Cardiac muscle cell (in vitro differentiated cells and primary cell): ENCODE measurements around the gene CASP8. TPM values are rescaled to one million over a fixed set of nuclear protein-coding genes. Genes with fewer than 3 reads are reported as not detected.

Source experiments
- DNase-seq, 2 donors: peaks; one replicate each; pipeline versions ENCODE4 v3.0.0 to v3.0.0-alpha.2; 2010 to 2017; ENCODE audit warnings: low read depth in 1 of 2, low spot score in 1 of 2
- H3K27ac ChIP-seq: fragments of 200-600 bp; sonication (generic); 2 replicates; pipeline ENCODE4 v1.5.1; 2016
- H3K27me3 ChIP-seq: fragments of 200-600 bp; sonication (generic); 2 replicates; pipeline ENCODE4 v1.6.0; 2016; ENCODE audit warnings: control low read depth
- H3K36me3 ChIP-seq: fragments of 200-600 bp; sonication (generic); 2 replicates; pipeline ENCODE4 v1.5.1; 2016; ENCODE audit warnings: control low read depth
- H3K4me1 ChIP-seq: fragments of 200-600 bp; sonication (generic); 2 replicates; pipeline ENCODE4 v1.8.1; 2017; ENCODE audit warnings: low read depth, mild to moderate bottlenecking, mixed run types
- H3K4me3 ChIP-seq: fragments of 200-600 bp; sonication (generic); 2 replicates; pipeline ENCODE4 v1.5.1; 2016; ENCODE audit warnings: mild to moderate bottlenecking
- H3K9me3 ChIP-seq: fragments of 200-600 bp; sonication (generic); 2 replicates; pipeline ENCODE4 v1.5.1; 2017; ENCODE audit warnings: low read depth, mild to moderate bottlenecking, control low read depth
- polyA plus RNA-seq: library from polyadenylated mRNA; unstranded; fragments of >200 nt; fragmentation: Nextera tagmentation; extraction: Ambion mirVana; gene quantifications from 2 replicates; pipeline ENCODE4 v1.2.1, GENCODE V29; 2016
- total RNA-seq: library from RNA; depleted of rRNA; stranded (reverse); fragments of >200 nt; gene quantifications from 2 replicates; pipeline ENCODE4 v1.2.3, GENCODE V29; 2016
- TF ChIP-seq, protein P1 (sequence below): IDR thresholded peaks from 2 replicates; pipeline ENCODE4 v1.5.1; 2012; ENCODE audit warnings: low read depth, mild to moderate bottlenecking, low read length

CASP8 gene
- total and polyA plus RNA-seq, 2 experiments from 2014 or later = 0.13 to 0.18 TPM

DNA sequence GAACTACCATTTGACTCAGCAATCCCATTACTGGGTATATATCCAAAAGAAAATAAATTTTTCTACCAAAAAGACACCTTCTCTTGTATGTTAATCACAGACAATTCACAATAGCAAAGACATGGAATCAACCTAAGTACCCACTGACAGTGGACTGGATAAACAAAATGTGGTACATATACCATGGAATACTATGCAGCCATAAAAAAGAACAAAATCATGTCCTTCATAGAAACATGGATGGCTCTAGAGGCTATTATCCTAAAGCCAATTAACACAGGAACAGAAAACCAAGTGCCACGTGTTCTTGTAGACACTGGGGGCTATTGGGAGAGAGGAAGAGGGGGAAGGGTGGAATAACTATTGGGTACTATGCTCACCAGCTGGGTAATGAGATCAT is 69.1 kb downstream of the CASP8 start:
- Histone ChIP-seq H3K9me3 (no peaks in the 10 kb centered on the region), H3K36me3 (no peaks in the 10 kb centered on the region), H3K4me3 (no peak overlapping the region), H3K27me3 (no peaks in the 10 kb centered on the region), H3K4me1 (no peaks in the 10 kb centered on the region), H3K27ac (no peak overlapping the region)
- no peak for DNase-seq
- TF ChIP-seq, protein P1, sequence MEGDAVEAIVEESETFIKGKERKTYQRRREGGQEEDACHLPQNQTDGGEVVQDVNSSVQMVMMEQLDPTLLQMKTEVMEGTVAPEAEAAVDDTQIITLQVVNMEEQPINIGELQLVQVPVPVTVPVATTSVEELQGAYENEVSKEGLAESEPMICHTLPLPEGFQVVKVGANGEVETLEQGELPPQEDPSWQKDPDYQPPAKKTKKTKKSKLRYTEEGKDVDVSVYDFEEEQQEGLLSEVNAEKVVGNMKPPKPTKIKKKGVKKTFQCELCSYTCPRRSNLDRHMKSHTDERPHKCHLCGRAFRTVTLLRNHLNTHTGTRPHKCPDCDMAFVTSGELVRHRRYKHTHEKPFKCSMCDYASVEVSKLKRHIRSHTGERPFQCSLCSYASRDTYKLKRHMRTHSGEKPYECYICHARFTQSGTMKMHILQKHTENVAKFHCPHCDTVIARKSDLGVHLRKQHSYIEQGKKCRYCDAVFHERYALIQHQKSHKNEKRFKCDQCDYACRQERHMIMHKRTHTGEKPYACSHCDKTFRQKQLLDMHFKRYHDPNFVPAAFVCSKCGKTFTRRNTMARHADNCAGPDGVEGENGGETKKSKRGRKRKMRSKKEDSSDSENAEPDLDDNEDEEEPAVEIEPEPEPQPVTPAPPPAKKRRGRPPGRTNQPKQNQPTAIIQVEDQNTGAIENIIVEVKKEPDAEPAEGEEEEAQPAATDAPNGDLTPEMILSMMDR = no peak

Other genes starting within 250 kb of the CASP8 start
- gene HYCC2, start 188.9 kb upstream of the CASP8 start, total RNA-seq = 3.1 and 7.0 TPM in 2 replicates
- 6.1 and 9.2 TPM in 2 replicates for gene HYCC2, start 188.9 kb upstream of the CASP8 start, polyA plus RNA-seq
- 111 and 157 TPM in 2 replicates for gene NDUFB3, start 188.5 kb upstream of the CASP8 start, total RNA-seq
- 333 and 441 TPM in 2 replicates for gene NDUFB3, start 188.5 kb upstream of the CASP8 start, polyA plus RNA-seq
- 5.0 and 13.5 TPM in 2 replicates for gene CFLAR, start 144.4 kb upstream of the CASP8 start, total RNA-seq
- 5.1 and 14.2 TPM in 2 replicates for gene CFLAR, start 144.4 kb upstream of the CASP8 start, polyA plus RNA-seq
- 0.86 and 1.0 TPM in 2 replicates for gene CASP10, start 77.4 kb upstream of the CASP8 start, total RNA-seq
- gene CASP10, start 77.4 kb upstream of the CASP8 start, polyA plus RNA-seq = 0.45 TPM in 1 of 2 replicates, not detected in the other
- gene FLACC1, start 96.8 kb downstream of the CASP8 start, total RNA-seq = 0.53 and 0.69 TPM in 2 replicates
- gene FLACC1, start 96.8 kb downstream of the CASP8 start, polyA plus RNA-seq = 1.5 and 1.7 TPM in 2 replicates
- gene TRAK2, start 190.9 kb downstream of the CASP8 start, total RNA-seq = 10.2 and 13.2 TPM in 2 replicates
- gene TRAK2, start 190.9 kb downstream of the CASP8 start, polyA plus RNA-seq = 9.6 and 10.6 TPM in 2 replicates
- 35.5 TPM in 2 replicates for gene STRADB, start 191.2 kb downstream of the CASP8 start, total RNA-seq
- gene STRADB, start 191.2 kb downstream of the CASP8 start, polyA plus RNA-seq = 81.8 and 106 TPM in 2 replicates